Heart left ventricle (tissue), 16 donors: ENCODE measurements around the gene ATP11C. TPM values are rescaled to one million over a fixed set of nuclear protein-coding genes. Genes with fewer than 3 reads are reported as not detected.

Experiments
- ATAC-seq, 4 donors: fragments of 200-7000 bp; cut with Tn5 transposase; one replicate each; pipeline ENCODE4 v1.9.1; 2020 to 2022; ENCODE audit warnings: moderate library complexity in 4 of 4, mild to moderate bottlenecking in 3 of 4, moderate number of reproducible peaks in 1 of 4
- DNase-seq, 5 donors: peaks; one replicate each; pipeline ENCODE4 v3.0.0-alpha.2; 2020
- H3K27ac ChIP-seq, 12 donors: fragments of 200-600 bp; sonication (generic) in 4 of 12; one replicate each; pipeline versions ENCODE4 v1.5.0 to v1.8.0; 2016 to 2022; ENCODE audit warnings: mild to moderate bottlenecking in 2 of 12
- H3K27me3 ChIP-seq, 9 donors: fragments of 200-600 bp; sonication (generic) in 2 of 9; one replicate each; pipeline versions ENCODE4 v1.5.1 to v1.8.0; 2016 to 2022; ENCODE audit warnings: mild to moderate bottlenecking in 3 of 9
- H3K36me3 ChIP-seq, 9 donors: fragments of 200-600 bp; sonication (generic) in 2 of 9; one replicate each; pipeline versions ENCODE4 v1.5.0 to v1.8.0; 2018 to 2022; ENCODE audit warnings: mild to moderate bottlenecking in 2 of 9
- H3K4me1 ChIP-seq, 12 donors: fragments of 200-600 bp; sonication (generic) in 4 of 12; one replicate each; pipeline versions ENCODE4 v1.5.0 to v1.8.0; 2016 to 2022; ENCODE audit warnings: mild to moderate bottlenecking in 3 of 12
- H3K4me3 ChIP-seq, 12 donors: fragments of 200-600 bp; sonication (generic) in 4 of 12; one replicate each; pipeline versions ENCODE4 v1.5.0 to v1.8.0; 2017 to 2022; ENCODE audit warnings: mild to moderate bottlenecking in 9 of 12, moderate library complexity in 4 of 12
- H3K9me3 ChIP-seq, 12 donors: fragments of 200-600 bp; sonication (generic) in 4 of 12; one replicate each; pipeline versions ENCODE4 v1.5.0 to v1.8.0; 2016 to 2022; ENCODE audit warnings: mild to moderate bottlenecking in 1 of 12
- CTCF ChIP-seq, 12 donors: fragments of 200-600 bp; sonication (generic) in 4 of 12; IDR thresholded peaks; one replicate each; pipeline versions ENCODE4 v1.5.0 to v1.8.0; 2018 to 2022; ENCODE audit warnings: antibody characterized with exemption in 12 of 12, mild to moderate bottlenecking in 5 of 12
- POLR2A ChIP-seq, 2 donors: fragments of 450-650 bp; IDR thresholded peaks; one replicate each; pipeline ENCODE4 v1.6.1; 2017; ENCODE audit warnings: antibody characterized with exemption in 2 of 2, mild to moderate bottlenecking in 2 of 2, moderate library complexity in 2 of 2
- WGBS, 4 donors: extraction: QIAGEN DNeasy Blood & Tissue Kit in 2 of 4; methylation state at CpG; one replicate each; pipeline versions ENCODE4 v1.1.5 to v1.1.7; 2013 to 2018; 5-methylcytosine and 5-hydroxymethylcytosine counted together
- intact Hi-C, 10 donors: fragments of 100-400 bp; cut with DNase I; formaldehyde crosslinking; loops; one replicate each; pipeline versions ENCODE4 v1.11.1 to v1.14.2; 2022
- polyA plus RNA-seq, 2 donors: library from polyadenylated mRNA; stranded (reverse); fragments of 200-250 nt; gene quantifications; one replicate each; pipeline ENCODE4 v1.2.3, GENCODE V29; 2013
- total RNA-seq, 9 donors: library from RNA; depleted of rRNA in 2 of 9; stranded (reverse); fragments of >200 nt in 2 of 9; fragmentation: NEBNext Ultra II Directional in 3 of 9; extraction: Animal tissue kit (Norgen Biotek cat#: 25700) in 3 of 9; gene quantifications; one replicate each; pipeline versions ENCODE4 v1.1.0 to v1.2.4, GENCODE V29; 2016 to 2023
- donor health status: ischemic (EF 13 %, LVEDD 7.1; RV severe dilation, severe dysfunction).
- donor health status: healthy with polysubstance abuse.
- donor health status: DM: no; HTN: yes; CAD: no.
- donor health status: DM: no; HTN: no; CAD: no.
- donor health status: ischemic (EF 25% LVEDD 6.9; RV normal size, moderate dysfunction).
- donor health status: ischemic (EF 25% LVEDD 5.7; RV mildly dilated, moderate dysfunction).
- donor health status: healthy.
- donor health status: DM: yes; HTN: yes; CAD: no.
- donor health status: ischemic (EF 35%, LVEDD 5.7; RV mildly dilated, moderate dysfunction).
- donor health status: nonischemic (EF 11% LVEDD 7.7; RV severe dilation, severe dysfunction).
- donor health status: DM: yes; HTN: yes; CAD: no.
- donor health status: PGD.
- donor health status: ischemic (EF 29% LVEDD 5.4; RV normal size, mild dysfunction).
- donor health status: nonischemic (EF 23%, LVEDD 6.1; RV moderate dilation, normal function).

The ATP11C gene
- total and polyA plus RNA-seq, 11 donors = 1.1 to 10.2 (median 3.9) TPM

- Histone ChIP-seq H3K27ac (peak overlapping the region in 9 of 12 donors; percentile 34 to 71 (median 53)), H3K36me3 (no peaks in the 10 kb centered on the region), H3K9me3 (no peaks in the 10 kb centered on the region), H3K27me3 (peaks cover 0 to 3% (median 0%) of the 10 kb centered on the region in 9 donors), H3K4me1 (peaks cover 0 to 20% (median 5%) of the 10 kb centered on the region in 12 donors), H3K4me3 (peak overlapping the region in 1 of 12 donors; percentile 2)
- intact Hi-C loops = loop anchor here in 2 of 10 donors (2.0 to 10.0 kb wide), 2 partner anchors 47 to 51 kb away; partner anchors contain the start of gene ATP11C (in 1 of the 2)
- TF ChIP-seq POLR2A (IDR thresholded peaks at IDR 0.05) (no peak), CTCF (IDR thresholded peaks at IDR 0.05) (no peak)
- DNase-seq (no peak), ATAC-seq (peak in 2 of 4 donors; percentile 41)
- 3 to 47% (median 26%) methylated on average over 1 of the region's 1 CpG for WGBS, 4 donors
Measured at GRCh38 chrX:139881572-139881971, 51.3 kb downstream of the ATP11C start.

GRCh38 chrX:139881130-139881529 is 51.7 kb downstream of the ATP11C start:
- intact Hi-C loops = loop anchor here in 2 of 10 donors (2.0 to 10.0 kb wide), 2 partner anchors 46 to 52 kb away; partner anchors contain the start of gene ATP11C (in 1 of the 2)
- TF ChIP-seq POLR2A (IDR thresholded peaks at IDR 0.05) (no peak), CTCF (IDR thresholded peaks at IDR 0.05) (no peak)
- no peak for DNase-seq
- peak in 2 of 4 donors; percentile 45 to 50 for ATAC-seq
- Histone ChIP-seq H3K9me3 (no peaks in the 10 kb centered on the region), H3K4me1 (peaks cover 0 to 20% (median 5%) of the 10 kb centered on the region in 12 donors), H3K36me3 (no peaks in the 10 kb centered on the region), H3K27me3 (peaks cover 0 to 3% (median 0%) of the 10 kb centered on the region in 9 donors), H3K4me3 (peak overlapping the region in 1 of 12 donors; percentile 2), H3K27ac (peak overlapping the region in 8 of 12 donors; percentile 18 to 64 (median 42))
- WGBS, 4 donors = 18 to 44% (median 28%) methylated on average over 4 of the region's 4 CpGs

- no peak for DNase-seq
- Histone ChIP-seq H3K4me1 (peaks cover 0 to 26% (median 5%) of the 10 kb centered on the region in 12 donors), H3K4me3 (no peak overlapping the region), H3K36me3 (no peaks in the 10 kb centered on the region), H3K9me3 (no peaks in the 10 kb centered on the region), H3K27ac (no peak overlapping the region), H3K27me3 (no peaks in the 10 kb centered on the region)
- ATAC-seq = no peak
- intact Hi-C loops = no loop called here
- TF ChIP-seq CTCF (IDR thresholded peaks at IDR 0.05) = no peak
- no peak for TF ChIP-seq POLR2A (IDR thresholded peaks at IDR 0.05)
- WGBS, 4 donors = 78 to 84% (median 80%) methylated on average over 11 of the region's 11 CpGs
Measured at GRCh38 chrX:139877710-139878414, 55.0 kb downstream of the ATP11C start.

DNA sequence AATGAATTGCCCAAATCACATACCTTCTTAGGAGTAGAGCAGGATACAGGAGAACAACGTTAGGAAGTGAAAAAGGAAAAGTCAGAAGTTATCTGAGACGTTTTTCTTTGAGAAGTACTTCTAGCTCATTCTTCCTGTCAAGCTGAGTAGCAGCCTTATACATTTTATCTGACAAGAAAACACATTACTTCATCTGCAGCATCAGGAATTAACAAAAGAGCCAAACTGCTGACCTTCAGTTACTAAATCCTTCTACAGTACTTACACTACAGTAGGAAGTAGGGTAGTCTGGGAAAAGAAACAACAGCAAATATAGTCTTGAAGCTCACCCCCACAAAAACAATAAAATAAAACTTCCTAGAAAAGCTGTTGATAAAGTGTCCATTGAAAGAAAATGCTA is 57.0 kb downstream of the ATP11C start:
- Histone ChIP-seq H3K4me3 (no peak overlapping the region), H3K9me3 (no peaks in the 10 kb centered on the region), H3K27ac (no peak overlapping the region), H3K4me1 (peaks cover 0 to 13% (median 0%) of the 10 kb centered on the region in 12 donors), H3K36me3 (no peaks in the 10 kb centered on the region), H3K27me3 (no peaks in the 10 kb centered on the region)
- ATAC-seq (no peak), DNase-seq (no peak)
- TF ChIP-seq POLR2A (IDR thresholded peaks at IDR 0.05) = no peak
- no peak for TF ChIP-seq CTCF (IDR thresholded peaks at IDR 0.05)
- intact Hi-C loops = no loop called here
- 11 to 48% (median 31%) methylated on average over 2 of the region's 2 CpGs for WGBS, 4 donors
